Right cardiac atrium (tissue), 5 donors: Measurements from ENCODE around the gene SLC6A18. TPM values are rescaled to one million over a fixed set of nuclear protein-coding genes. Genes with fewer than 3 reads are reported as not detected.
"Not testable (repeated sequence)": the region's sequence is repeated elsewhere in the genome, so short reads cannot be mapped to it uniquely, and the experiment has no call there.

Experiments used
- ATAC-seq, 2 donors: fragments of 200-7000 bp; cut with Tn5 transposase; one replicate each; pipeline versions ENCODE4 v1.8.0 to v1.9.1; 2020; ENCODE audit warnings: moderate library complexity in 2 of 2, mild to moderate bottlenecking in 1 of 2
- DNase-seq, 3 donors: peaks; one replicate each; pipeline ENCODE4 v3.0.0-alpha.2; 2020
- H3K27ac ChIP-seq: one replicate; pipeline ENCODE4 v1.5.1; 2013; ENCODE audit warnings: mild to moderate bottlenecking, low read length, control low read depth, moderate library complexity
- H3K27me3 ChIP-seq: one replicate; pipeline ENCODE4 v1.6.1; 2013; ENCODE audit not compliant: control insufficient read depth, insufficient read depth
- H3K4me1 ChIP-seq: one replicate; pipeline ENCODE4 v1.6.1; 2013; ENCODE audit warnings: low read length; ENCODE audit not compliant: control insufficient read depth, insufficient read depth
- H3K4me3 ChIP-seq: one replicate; pipeline ENCODE4 v1.5.1; 2013; ENCODE audit warnings: low read length, control low read depth
- H3K9me3 ChIP-seq: one replicate; pipeline ENCODE4 v1.6.1; 2013; ENCODE audit warnings: low read length; ENCODE audit not compliant: control insufficient read depth
- WGBS: extraction: QIAGEN DNeasy Blood & Tissue Kit; methylation state at CpG from one replicate; pipeline ENCODE4 v1.1.7; 2013; 5-methylcytosine and 5-hydroxymethylcytosine counted together
- intact Hi-C, 4 donors: fragments of 100-400 bp; cut with DNase I; formaldehyde crosslinking; loops; one replicate each; pipeline versions ENCODE4 v1.11.0 to v1.14.0; 2022 to 2023
- polyA plus RNA-seq: library from polyadenylated mRNA; stranded (reverse); fragments of 200-250 nt; gene quantifications from one replicate; pipeline ENCODE4 v1.2.3, GENCODE V29; 2013
- total RNA-seq, 4 donors: library from RNA; stranded (reverse); fragmentation: NEBNext Ultra II Directional; extraction: Animal tissue kit (Norgen Biotek cat#: 25700); gene quantifications; one replicate each; pipeline ENCODE4 v1.2.1, GENCODE V29; 2021
- donor health status: healthy with polysubstance abuse.
- donor health status: DM: no; HTN: yes; CAD: no.
- donor health status: DM: no; HTN: no; CAD: no.
- donor health status: DM: no; HTN: yes; CAD: no; lungs with severe emphysema.
- donor health status: DM: yes; HTN: yes; CAD: no.

The SLC6A18 gene
- total and polyA plus RNA-seq, 5 donors: not detected

DNA sequence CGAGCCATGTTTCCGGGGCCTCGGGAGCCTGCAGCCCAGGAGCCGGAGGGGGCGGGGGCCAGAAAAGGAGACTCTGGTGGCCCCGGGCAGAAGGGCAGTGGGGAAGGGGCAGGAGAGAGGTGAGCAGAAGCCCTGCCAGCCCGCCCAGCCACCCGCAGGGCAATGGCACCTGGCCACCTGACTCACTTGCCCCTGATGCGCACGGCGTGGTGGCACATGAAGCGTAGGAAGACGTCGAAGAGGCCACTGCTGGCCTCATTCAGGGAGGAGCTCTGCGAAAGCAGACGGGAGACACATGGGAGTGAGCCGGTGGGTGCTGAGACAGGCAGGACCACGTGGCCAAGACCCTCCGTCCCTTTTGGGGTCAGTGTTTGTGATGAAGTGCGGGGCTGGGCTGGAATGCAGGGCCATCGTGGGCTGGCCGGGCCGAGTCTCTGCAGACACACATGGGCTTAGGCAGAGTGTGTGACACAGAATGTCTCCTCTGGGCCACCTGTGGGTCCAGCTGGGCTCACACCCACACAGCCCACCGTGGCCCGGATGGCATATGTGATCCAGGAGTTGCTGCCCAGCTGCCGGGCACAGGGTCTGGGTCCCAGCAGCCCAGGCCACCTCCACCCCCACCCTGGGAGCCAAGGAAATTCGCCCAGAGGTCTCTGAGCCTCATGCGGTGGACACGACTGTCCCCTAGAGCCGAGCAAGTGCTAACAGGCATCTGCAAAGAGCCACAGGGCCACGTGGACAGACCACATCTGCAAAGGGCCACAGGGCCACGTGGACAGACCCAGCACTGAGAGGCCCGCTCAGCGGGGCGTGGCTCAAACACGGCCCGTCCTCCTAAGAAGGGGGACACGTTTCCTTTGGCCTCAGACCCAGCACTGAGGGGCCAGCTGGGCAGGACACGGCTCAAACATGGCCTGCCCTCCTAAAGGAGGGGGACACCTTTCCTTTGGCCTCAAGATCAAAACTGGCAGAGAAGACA is 46.0 kb downstream of the SLC6A18 start:
- Histone ChIP-seq H3K9me3 (no peaks in the 10 kb centered on the region), H3K4me3 (no peak overlapping the region), H3K27me3 (no peaks in the 10 kb centered on the region), H3K4me1 (no peaks in the 10 kb centered on the region), H3K27ac (no peak overlapping the region)
- 91% methylated on average over 39 of the region's 39 CpGs for WGBS
- ATAC-seq: no peak
- peak in 2 of 3 donors; percentile 24 to 42 for DNase-seq
- intact Hi-C loops: no loop called here

DNA sequence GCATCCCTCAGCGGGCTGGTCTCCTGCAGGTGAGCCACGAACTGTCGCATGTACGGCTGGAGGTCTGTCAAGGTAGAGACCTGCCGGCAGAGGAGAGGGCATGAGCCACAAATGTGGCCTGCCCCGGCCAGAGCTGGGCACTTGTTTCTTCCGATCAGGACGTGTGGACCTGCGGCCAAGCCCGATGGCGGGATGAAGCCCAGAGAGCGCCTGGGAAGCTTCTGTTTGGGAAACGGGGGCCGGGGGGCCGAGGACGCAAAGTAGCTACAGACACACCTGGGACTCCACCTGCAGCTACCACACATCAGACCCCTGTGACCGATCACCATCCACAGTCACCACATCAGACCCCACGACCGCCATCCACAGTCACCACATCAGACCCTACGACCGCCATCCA is 47.0 kb downstream of the SLC6A18 start:
- Histone ChIP-seq H3K27me3 (no peaks in the 10 kb centered on the region), H3K9me3 (no peaks in the 10 kb centered on the region), H3K4me3 (no peak overlapping the region), H3K27ac (no peak overlapping the region), H3K4me1 (no peaks in the 10 kb centered on the region)
- ATAC-seq (no peak), DNase-seq (peak in 2 of 3 donors; percentile 38 to 43)
- intact Hi-C loops: no loop called here
- WGBS: 97% methylated on average over 21 of the region's 21 CpGs

DNA sequence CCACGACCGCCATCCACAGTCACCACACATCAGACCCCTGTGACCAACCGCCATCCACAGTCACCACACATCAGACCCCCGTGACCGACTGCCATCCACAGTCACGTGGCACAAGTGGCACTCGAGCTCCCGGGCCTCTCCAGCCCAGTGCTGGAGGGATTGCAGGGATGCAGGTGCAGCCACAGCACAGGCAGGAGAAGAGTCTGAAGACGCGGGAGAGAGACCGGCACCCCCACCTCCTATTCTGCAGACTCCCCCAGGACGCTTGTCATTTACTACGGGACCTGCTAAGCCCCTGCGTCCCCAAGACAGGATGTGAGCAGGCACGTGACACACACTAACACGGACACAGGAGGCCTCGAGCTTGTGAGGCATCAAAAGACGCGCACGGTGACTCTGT is 48.6 kb downstream of the SLC6A18 start:
- Histone ChIP-seq H3K9me3 (no peaks in the 10 kb centered on the region), H3K27ac (no peak overlapping the region), H3K4me3 (no peak overlapping the region), H3K4me1 (no peaks in the 10 kb centered on the region), H3K27me3 (no peaks in the 10 kb centered on the region)
- intact Hi-C loops: no loop called here
- ATAC-seq: no peak
- DNase-seq: peak in 2 of 3 donors; percentile 4 to 39
- 95% methylated on average over 20 of the region's 20 CpGs for WGBS

DNA sequence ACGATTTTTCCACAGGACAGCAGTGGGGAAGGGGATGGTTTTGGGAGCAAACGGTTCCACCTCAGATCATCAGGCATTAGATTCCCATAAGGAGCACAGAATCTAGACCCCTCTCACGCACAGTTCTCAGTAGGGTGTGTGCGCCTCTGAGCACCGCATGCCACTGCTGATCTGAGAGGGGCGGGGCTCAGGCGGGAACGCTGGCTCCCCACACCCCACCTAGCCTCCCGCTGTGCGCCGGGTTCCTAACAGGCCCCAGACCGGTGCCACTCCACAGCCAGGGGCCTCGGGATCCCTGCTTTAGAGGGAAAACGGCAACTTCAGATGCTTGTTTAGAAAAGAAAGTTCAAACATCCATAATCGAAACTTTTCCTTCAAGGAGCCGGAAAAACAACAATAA is 49.3 kb downstream of the SLC6A18 start:
- ATAC-seq: no peak

DNA sequence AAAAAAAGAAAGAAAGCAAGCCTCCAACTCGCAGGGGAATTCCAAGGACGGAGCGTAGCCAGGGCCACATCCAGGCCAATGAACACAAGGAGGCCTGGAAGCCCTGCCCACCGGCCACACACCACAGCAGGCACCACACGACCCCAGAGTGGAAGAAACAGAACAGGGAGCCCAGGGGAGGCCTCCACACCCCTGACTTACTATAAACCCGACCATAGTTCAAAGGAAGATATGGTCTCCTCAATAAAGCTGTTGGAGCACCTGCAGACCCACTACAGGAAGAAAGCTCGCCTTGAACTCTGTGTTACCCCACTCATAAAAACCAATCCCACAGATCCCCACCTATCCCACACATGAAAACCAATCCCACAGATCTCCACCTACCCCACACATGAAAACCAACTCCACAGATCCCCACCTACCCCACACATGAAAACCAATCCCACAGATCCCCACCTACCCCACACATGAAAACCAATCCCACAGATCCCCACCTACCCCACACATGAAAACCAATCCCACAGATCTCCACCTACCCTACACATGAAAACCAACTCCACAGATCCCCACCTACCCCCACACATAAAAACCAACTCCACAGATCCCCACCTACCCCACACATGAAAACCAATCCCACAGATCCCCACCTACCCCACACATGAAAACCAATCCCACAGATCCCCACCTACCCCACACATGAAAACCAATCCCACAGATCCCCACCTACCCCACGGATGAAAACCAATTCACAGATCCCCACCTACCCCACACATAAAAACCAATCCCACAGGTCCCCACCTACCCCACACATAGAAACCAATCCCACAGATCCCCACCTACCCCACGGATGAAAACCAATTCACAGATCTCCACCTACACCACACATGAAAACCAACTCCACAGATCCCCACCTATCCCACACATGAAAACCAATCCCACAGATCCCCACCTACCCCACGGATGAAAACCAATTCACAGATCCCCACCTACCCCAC is 50.5 kb downstream of the SLC6A18 start:
- H3K4me3 ChIP-seq, H3K9me3 ChIP-seq, H3K27ac ChIP-seq, ATAC-seq, intact Hi-C loops, H3K4me1 ChIP-seq, H3K27me3 ChIP-seq: not testable (repeated sequence)
- peak in 1 of 3 donors; percentile 9 for DNase-seq
- WGBS: 76% methylated on average over 10 of the region's 10 CpGs

More for the DNA sequence above, 49.3 kb downstream of the SLC6A18 start:
- no peaks in the 10 kb centered on the region for H3K4me1 ChIP-seq
- intact Hi-C loops: no loop called here
- 85% methylated on average over 16 of the region's 16 CpGs for WGBS
- H3K9me3 ChIP-seq: no peaks in the 10 kb centered on the region
- no peak overlapping the region for H3K27ac ChIP-seq
- no peak overlapping the region for H3K4me3 ChIP-seq
- DNase-seq: peak in 2 of 3 donors; percentile 4 to 32
- no peaks in the 10 kb centered on the region for H3K27me3 ChIP-seq

DNA sequence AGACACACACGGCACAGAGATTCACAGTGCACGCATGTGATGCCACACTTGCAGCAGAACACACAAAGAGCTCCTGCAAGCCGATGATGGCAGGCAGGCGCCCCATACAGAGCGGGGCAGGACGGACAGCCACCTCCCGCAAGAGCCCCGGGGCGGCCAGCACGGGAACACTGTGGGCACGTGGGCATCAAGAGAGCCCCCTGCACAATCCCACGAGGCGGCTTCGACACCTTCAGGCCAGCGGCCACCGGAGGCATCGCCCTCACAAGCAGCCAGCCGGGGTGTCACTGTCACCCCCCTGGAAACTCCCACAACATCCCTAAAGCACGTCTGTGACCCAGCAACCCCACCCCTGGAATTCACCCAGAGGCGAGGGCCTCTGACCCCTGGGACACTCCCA is 51.7 kb downstream of the SLC6A18 start:
- 86% methylated on average over 20 of the region's 20 CpGs for WGBS

DNA sequence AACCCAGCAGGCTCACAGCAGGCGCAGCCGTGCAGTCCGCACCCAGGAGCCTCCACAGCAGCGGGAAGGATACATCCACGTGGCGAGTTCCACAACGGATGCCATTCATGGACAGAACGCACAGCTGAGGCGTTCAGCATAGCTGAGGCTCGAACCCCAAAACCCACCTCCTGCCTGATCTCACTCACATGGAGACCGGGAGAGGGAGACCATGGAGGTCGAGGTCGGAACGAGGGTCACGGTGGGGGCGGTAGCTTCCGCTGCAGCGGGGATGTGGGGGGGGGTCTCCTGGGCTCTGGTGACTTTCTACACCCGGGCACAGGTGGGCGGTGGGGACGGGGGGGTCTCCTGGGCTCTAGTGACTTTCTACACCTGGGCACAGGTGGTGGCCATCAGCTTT is 52.1 kb downstream of the SLC6A18 start:
- no peaks in the 10 kb centered on the region for H3K4me1 ChIP-seq
- DNase-seq: peak in 2 of 3 donors; percentile 36 to 50
- WGBS: 87% methylated on average over 21 of the region's 21 CpGs
- H3K27me3 ChIP-seq: no peaks in the 10 kb centered on the region
- H3K27ac ChIP-seq: no peak overlapping the region
- no peaks in the 10 kb centered on the region for H3K9me3 ChIP-seq
- ATAC-seq: no peak
- no peak overlapping the region for H3K4me3 ChIP-seq
- intact Hi-C loops: no loop called here

More for the DNA sequence above, 51.7 kb downstream of the SLC6A18 start:
- Histone ChIP-seq H3K9me3 (no peaks in the 10 kb centered on the region), H3K4me1 (no peaks in the 10 kb centered on the region), H3K27me3 (no peaks in the 10 kb centered on the region), H3K27ac (no peak overlapping the region), H3K4me3 (no peak overlapping the region)
- DNase-seq (peak in 2 of 3 donors; percentile 24 to 37), ATAC-seq (no peak)
- intact Hi-C loops: no loop called here

DNA sequence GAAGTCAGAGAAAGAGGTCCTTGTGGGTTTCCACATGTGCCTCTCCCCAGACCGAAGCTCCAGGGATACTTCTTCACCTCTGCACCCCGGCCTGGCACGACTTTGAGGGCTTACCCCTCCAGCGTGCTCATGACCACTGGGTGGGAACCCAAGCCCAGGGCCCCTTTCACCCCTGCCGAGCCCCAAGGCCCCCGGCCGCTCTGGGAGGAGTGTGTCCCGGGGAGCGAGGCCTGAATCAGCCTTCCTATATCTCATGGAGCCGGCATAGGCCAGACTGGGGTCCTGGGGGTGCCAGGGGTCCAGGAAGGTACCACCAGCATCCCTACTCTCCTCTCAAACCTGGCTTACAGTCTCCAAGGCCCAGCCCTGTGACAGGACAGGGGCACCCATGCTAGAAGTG is 52.6 kb downstream of the SLC6A18 start:
- H3K4me1 ChIP-seq: no peaks in the 10 kb centered on the region
- H3K27ac ChIP-seq: no peak overlapping the region
- DNase-seq (peak in 1 of 3 donors; percentile 21), ATAC-seq (no peak)
- no peaks in the 10 kb centered on the region for H3K27me3 ChIP-seq
- intact Hi-C loops: no loop called here
- no peaks in the 10 kb centered on the region for H3K9me3 ChIP-seq
- WGBS: 90% methylated on average over 10 of the region's 10 CpGs
- no peak overlapping the region for H3K4me3 ChIP-seq

DNA sequence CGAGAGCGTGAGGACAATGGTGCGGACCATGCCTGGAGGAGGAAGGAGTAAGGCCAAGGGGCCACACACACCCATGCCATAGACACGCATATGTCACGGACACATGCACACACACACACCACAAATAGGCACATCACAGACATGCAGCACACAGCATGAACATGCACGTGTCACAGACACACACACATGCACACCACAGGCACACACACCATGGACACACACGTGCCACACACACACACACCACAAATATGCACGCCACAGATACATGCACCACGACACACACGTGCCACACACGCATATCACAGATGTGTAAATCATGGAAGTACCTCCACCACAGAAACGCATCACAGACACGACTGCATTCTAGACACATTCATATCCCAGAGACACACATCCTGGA is 53.0 kb downstream of the SLC6A18 start:
- DNase-seq (no peak), ATAC-seq (no peak)
- H3K9me3 ChIP-seq: no peaks in the 10 kb centered on the region
- H3K4me3 ChIP-seq: no peak overlapping the region
- intact Hi-C loops: no loop called here
- 94% methylated on average over 13 of the region's 13 CpGs for WGBS
- H3K27me3 ChIP-seq: no peaks in the 10 kb centered on the region
- H3K27ac ChIP-seq: no peak overlapping the region
- no peaks in the 10 kb centered on the region for H3K4me1 ChIP-seq

DNA sequence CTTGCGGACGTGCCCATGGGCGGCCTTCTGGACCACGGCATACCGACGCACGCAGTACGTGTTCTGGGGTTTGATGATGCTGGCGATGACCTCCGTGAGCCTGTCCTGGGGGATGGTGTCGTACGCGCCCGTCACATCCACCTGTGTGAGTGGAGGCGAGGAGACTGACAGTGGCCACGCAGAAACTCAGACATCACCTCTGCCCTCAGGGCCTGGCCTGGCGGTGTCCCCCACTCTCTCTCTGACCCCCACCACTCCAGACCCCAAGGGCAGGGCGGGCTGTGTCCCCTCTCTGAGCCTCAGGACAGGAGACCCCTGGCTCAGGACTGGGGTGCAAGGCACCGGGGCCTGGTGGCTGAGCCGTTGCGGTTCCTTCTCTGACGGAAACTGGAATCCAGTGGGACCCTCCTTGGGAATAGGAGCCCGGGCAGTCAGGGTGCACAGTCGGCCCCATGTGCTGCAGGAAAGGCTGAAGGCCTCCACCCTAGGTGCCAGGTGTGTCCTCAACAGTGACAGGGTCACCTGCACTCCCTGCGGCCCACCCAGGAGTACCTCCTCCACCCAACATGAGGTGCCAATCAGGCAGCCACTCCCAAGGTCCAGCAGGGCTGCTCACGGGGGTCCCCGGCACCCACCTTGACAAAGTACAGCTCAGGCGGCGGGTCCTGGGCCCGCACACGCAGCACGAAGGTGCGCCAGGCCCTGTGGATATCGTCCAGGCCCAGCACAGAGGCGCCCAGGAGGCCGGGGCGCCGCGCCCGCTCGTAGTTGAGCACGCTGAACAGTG is 53.7 kb downstream of the SLC6A18 start:
- no peaks in the 10 kb centered on the region for H3K4me1 ChIP-seq
- ATAC-seq: no peak
- WGBS: 93% methylated on average over 42 of the region's 42 CpGs
- H3K27me3 ChIP-seq: no peaks in the 10 kb centered on the region
- DNase-seq: peak in 2 of 3 donors; percentile 40 to 42
- no peak overlapping the region for H3K27ac ChIP-seq
- intact Hi-C loops: no loop called here
- H3K4me3 ChIP-seq: no peak overlapping the region
- no peaks in the 10 kb centered on the region for H3K9me3 ChIP-seq
